A549 (cell line): ENCODE results near the gene EED.

Experiments used
- EP300 ChIP-seq, 2 experiments: fragments of >200 bp; sonication (Bioruptor Twin); formaldehyde crosslinking; IDR thresholded peaks; 2 replicates in 1 of 2; 3 replicates in 1 of 2; pipeline ENCODE4 v1.6.1; 2016 to 2017
- ESRRA ChIP-seq: fragments of 150-350 bp; IDR thresholded peaks from 2 replicates; pipeline ENCODE4 v1.6.1; 2014; ENCODE audit warnings: mild to moderate bottlenecking, low read length, borderline replicate concordance
- FOSL2 ChIP-seq, 2 experiments: fragments of 450-650 bp in 1 of 2; fragments of >200 bp in 1 of 2; sonication (Bioruptor Twin) in 1 of 2; formaldehyde crosslinking; IDR thresholded peaks; 2 replicates each; pipeline versions ENCODE4 v1.5.0 to v1.6.1; 2016 to 2020; ENCODE audit warnings: mild to moderate bottlenecking in 1 of 2, moderate library complexity in 1 of 2
- KDM5A ChIP-seq: fragments of 200-600 bp; sonication (generic); IDR thresholded peaks from 2 replicates; pipeline ENCODE4 v1.6.1; 2016; ENCODE audit warnings: antibody characterized with exemption, mild to moderate bottlenecking
- POLR2A ChIP-seq: IDR thresholded peaks from 2 replicates; pipeline ENCODE4 v1.6.1; 2012; ENCODE audit warnings: mild to moderate bottlenecking, low read length
- RAD21 ChIP-seq, 2 experiments: fragments of >200 bp in 1 of 2; sonication (Bioruptor Twin) in 1 of 2; formaldehyde crosslinking in 1 of 2; IDR thresholded peaks in 1 of 2; conservative IDR thresholded peaks in 1 of 2; 2 replicates in 1 of 2; 3 replicates in 1 of 2; pipeline ENCODE4 v1.6.1; 2012 to 2018; ENCODE audit warnings: inconsistent platforms in 1 of 2
- RFX5 ChIP-seq: fragments of 450-650 bp; IDR thresholded peaks from 2 replicates; pipeline ENCODE4 v1.7.1; 2014; ENCODE audit warnings: antibody characterized with exemption, mild to moderate bottlenecking, moderate library complexity
- SREBF2 ChIP-seq: fragments of 450-650 bp; IDR thresholded peaks from 2 replicates; pipeline ENCODE4 v1.6.1; 2014; ENCODE audit warnings: mild to moderate bottlenecking, moderate library complexity
- ZNF302 ChIP-seq: fragments of 250-450 bp; sonication (Bioruptor Pico); IDR thresholded peaks from 2 replicates; pipeline ENCODE4 v1.9.0; 2021; ENCODE audit warnings: inconsistent platforms, mild to moderate bottlenecking, moderate library complexity
- TF ChIP-seq, protein P1 (sequence below): fragments of >200 bp; sonication (Bioruptor Twin); formaldehyde crosslinking; IDR thresholded peaks from 3 replicates; pipeline ENCODE4 v1.5.1; 2016
- TF ChIP-seq, protein P2 (sequence below): fragments of 200-600 bp; sonication (generic); IDR thresholded peaks from 2 replicates; pipeline ENCODE4 v1.6.1; 2016; ENCODE audit warnings: antibody characterized with exemption, mild to moderate bottlenecking, moderate library complexity
- TF ChIP-seq, protein P3 (sequence below): fragments of 450-650 bp; IDR thresholded peaks from 2 replicates; pipeline ENCODE4 v1.6.1; 2014; ENCODE audit warnings: antibody characterized with exemption

GRCh38 chr11:86208572-86208971, 36.0 kb upstream of the EED start:
- TF ChIP-seq RAD21 (conservative IDR thresholded peaks at IDR 0.05 in 1 of 2, IDR thresholded peaks at IDR 0.05 in 1 of 2), result no peak
- no peak for TF ChIP-seq ESRRA
- no peak for TF ChIP-seq FOSL2 (IDR thresholded peaks at IDR 0.05)
- TF ChIP-seq FOSL2 (CRISPR knock-in tag; IDR thresholded peaks at IDR 0.05), result no peak
- TF ChIP-seq, protein P1, sequence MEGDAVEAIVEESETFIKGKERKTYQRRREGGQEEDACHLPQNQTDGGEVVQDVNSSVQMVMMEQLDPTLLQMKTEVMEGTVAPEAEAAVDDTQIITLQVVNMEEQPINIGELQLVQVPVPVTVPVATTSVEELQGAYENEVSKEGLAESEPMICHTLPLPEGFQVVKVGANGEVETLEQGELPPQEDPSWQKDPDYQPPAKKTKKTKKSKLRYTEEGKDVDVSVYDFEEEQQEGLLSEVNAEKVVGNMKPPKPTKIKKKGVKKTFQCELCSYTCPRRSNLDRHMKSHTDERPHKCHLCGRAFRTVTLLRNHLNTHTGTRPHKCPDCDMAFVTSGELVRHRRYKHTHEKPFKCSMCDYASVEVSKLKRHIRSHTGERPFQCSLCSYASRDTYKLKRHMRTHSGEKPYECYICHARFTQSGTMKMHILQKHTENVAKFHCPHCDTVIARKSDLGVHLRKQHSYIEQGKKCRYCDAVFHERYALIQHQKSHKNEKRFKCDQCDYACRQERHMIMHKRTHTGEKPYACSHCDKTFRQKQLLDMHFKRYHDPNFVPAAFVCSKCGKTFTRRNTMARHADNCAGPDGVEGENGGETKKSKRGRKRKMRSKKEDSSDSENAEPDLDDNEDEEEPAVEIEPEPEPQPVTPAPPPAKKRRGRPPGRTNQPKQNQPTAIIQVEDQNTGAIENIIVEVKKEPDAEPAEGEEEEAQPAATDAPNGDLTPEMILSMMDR, result no peak
- no peak for TF ChIP-seq RFX5
- TF ChIP-seq EP300 (IDR thresholded peaks at IDR 0.05), result no peak
- TF ChIP-seq POLR2A, result no peak
- no peak for TF ChIP-seq ZNF302 (CRISPR knock-in tag)
- no peak for TF ChIP-seq KDM5A
- TF ChIP-seq, protein P2, sequence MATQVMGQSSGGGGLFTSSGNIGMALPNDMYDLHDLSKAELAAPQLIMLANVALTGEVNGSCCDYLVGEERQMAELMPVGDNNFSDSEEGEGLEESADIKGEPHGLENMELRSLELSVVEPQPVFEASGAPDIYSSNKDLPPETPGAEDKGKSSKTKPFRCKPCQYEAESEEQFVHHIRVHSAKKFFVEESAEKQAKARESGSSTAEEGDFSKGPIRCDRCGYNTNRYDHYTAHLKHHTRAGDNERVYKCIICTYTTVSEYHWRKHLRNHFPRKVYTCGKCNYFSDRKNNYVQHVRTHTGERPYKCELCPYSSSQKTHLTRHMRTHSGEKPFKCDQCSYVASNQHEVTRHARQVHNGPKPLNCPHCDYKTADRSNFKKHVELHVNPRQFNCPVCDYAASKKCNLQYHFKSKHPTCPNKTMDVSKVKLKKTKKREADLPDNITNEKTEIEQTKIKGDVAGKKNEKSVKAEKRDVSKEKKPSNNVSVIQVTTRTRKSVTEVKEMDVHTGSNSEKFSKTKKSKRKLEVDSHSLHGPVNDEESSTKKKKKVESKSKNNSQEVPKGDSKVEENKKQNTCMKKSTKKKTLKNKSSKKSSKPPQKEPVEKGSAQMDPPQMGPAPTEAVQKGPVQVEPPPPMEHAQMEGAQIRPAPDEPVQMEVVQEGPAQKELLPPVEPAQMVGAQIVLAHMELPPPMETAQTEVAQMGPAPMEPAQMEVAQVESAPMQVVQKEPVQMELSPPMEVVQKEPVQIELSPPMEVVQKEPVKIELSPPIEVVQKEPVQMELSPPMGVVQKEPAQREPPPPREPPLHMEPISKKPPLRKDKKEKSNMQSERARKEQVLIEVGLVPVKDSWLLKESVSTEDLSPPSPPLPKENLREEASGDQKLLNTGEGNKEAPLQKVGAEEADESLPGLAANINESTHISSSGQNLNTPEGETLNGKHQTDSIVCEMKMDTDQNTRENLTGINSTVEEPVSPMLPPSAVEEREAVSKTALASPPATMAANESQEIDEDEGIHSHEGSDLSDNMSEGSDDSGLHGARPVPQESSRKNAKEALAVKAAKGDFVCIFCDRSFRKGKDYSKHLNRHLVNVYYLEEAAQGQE, result no peak
- no peak for TF ChIP-seq SREBF2
- TF ChIP-seq, protein P3, sequence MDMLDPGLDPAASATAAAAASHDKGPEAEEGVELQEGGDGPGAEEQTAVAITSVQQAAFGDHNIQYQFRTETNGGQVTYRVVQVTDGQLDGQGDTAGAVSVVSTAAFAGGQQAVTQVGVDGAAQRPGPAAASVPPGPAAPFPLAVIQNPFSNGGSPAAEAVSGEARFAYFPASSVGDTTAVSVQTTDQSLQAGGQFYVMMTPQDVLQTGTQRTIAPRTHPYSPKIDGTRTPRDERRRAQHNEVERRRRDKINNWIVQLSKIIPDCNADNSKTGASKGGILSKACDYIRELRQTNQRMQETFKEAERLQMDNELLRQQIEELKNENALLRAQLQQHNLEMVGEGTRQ, result no peak
